GM12878 (cell line): Measurements from ENCODE around the gene RXFP1.

Source experiments
- BHLHE40 ChIP-seq, 2 experiments: fragments of 450-650 bp in 1 of 2; IDR thresholded peaks; 2 replicates each; pipeline ENCODE4 v1.6.1; 2011 to 2017; ENCODE audit warnings: low read depth in 2 of 2, borderline replicate concordance in 1 of 2, improper control_type of control experiment in 1 of 2, low read length in 1 of 2, mild to moderate bottlenecking in 1 of 2
- BMI1 ChIP-seq: fragments of 450-650 bp; IDR thresholded peaks from 2 replicates; pipeline ENCODE4 v1.6.1; 2016; ENCODE audit warnings: mild to moderate bottlenecking, moderate library complexity, borderline replicate concordance
- BRCA1 ChIP-seq: IDR thresholded peaks from 2 replicates; pipeline ENCODE4 v1.6.1; 2011; ENCODE audit warnings: low read depth, low read length, improper control_type of control experiment
- CTCF ChIP-seq, 3 experiments: IDR thresholded peaks in 2 of 3; conservative IDR thresholded peaks in 1 of 3; 2 replicates each; pipeline ENCODE4 v1.5.1; 2011; ENCODE audit warnings: low read depth in 3 of 3, low read length in 3 of 3, mild to moderate bottlenecking in 3 of 3, control low read depth in 2 of 3, moderate library complexity in 2 of 3, inconsistent platforms in 1 of 3, mixed read lengths in 1 of 3; ENCODE audit not compliant: control insufficient read depth in 2 of 3, insufficient read depth in 1 of 3; ENCODE audit errors: extremely low read depth in 1 of 3
- CUX1 ChIP-seq: IDR thresholded peaks from 2 replicates; pipeline ENCODE4 v1.6.1; 2012; ENCODE audit warnings: improper control_type of control experiment, low read depth, low read length; ENCODE audit not compliant: insufficient replicate concordance
- ELK1 ChIP-seq: IDR thresholded peaks from 2 replicates; pipeline ENCODE4 v1.6.1; 2012; ENCODE audit warnings: low read depth, low read length, improper control_type of control experiment
- EP300 ChIP-seq, 2 experiments: fragments of 150-350 bp in 1 of 2; IDR thresholded peaks; 2 replicates each; pipeline ENCODE4 v1.6.1; 2011 to 2012; ENCODE audit warnings: low read depth in 2 of 2, low read length in 2 of 2, borderline replicate concordance in 1 of 2, improper control_type of control experiment in 1 of 2, inconsistent platforms in 1 of 2; ENCODE audit not compliant: control insufficient read depth in 1 of 2
- ETV6 ChIP-seq, 2 experiments: fragments of 450-650 bp in 1 of 2; IDR thresholded peaks in 1 of 2; conservative IDR thresholded peaks in 1 of 2; 2 replicates each; pipeline ENCODE4 v1.6.1; 2014; ENCODE audit warnings: antibody characterized with exemption in 1 of 2, borderline replicate concordance in 1 of 2, low read depth in 1 of 2, mild to moderate bottlenecking in 1 of 2, moderate library complexity in 1 of 2
- EZH2 ChIP-seq: IDR thresholded peaks from 2 replicates; pipeline ENCODE4 v1.6.1; 2012; ENCODE audit warnings: low read depth, mild to moderate bottlenecking, control low read depth, inconsistent platforms, low read length, borderline replicate concordance; ENCODE audit not compliant: control insufficient read depth
- POLR2A ChIP-seq: IDR thresholded peaks from 2 replicates; pipeline ENCODE4 v1.6.1; 2011; ENCODE audit warnings: low read depth, mild to moderate bottlenecking, low read length
- POLR2AphosphoS5 ChIP-seq: IDR thresholded peaks from 2 replicates; pipeline ENCODE4 v1.6.1; 2011; ENCODE audit warnings: mild to moderate bottlenecking, low read length, inconsistent platforms
- TARDBP ChIP-seq: IDR thresholded peaks from 2 replicates; pipeline ENCODE4 v1.6.1; 2016; ENCODE audit warnings: borderline replicate concordance
- ZBTB40 ChIP-seq: fragments of 450-650 bp; IDR thresholded peaks from 2 replicates; pipeline ENCODE4 v1.6.1; 2016; ENCODE audit warnings: mild to moderate bottlenecking, moderate library complexity, borderline replicate concordance

- TF ChIP-seq BHLHE40 (IDR thresholded peaks at IDR 0.05; ENCODE audit: borderline replicate concordance in 1 of 2, low read depth in 2 of 2, low read length in 1 of 2) (no peak), BMI1 (no peak), TARDBP (no peak), EP300 (IDR thresholded peaks at IDR 0.05; ENCODE audit: borderline replicate concordance in 1 of 2, control insufficient read depth in 1 of 2, low read depth in 2 of 2, low read length in 2 of 2) (no peak), POLR2A (no peak), POLR2AphosphoS5 (no peak), CTCF (IDR thresholded peaks at IDR 0.05 in 2 of 3, conservative IDR thresholded peaks at IDR 0.05 in 1 of 3; ENCODE audit: control insufficient read depth in 2 of 3, extremely low read depth in 1 of 3, insufficient read depth in 1 of 3, low read depth in 3 of 3, low read length in 3 of 3) (no peak), EZH2 (no peak), BRCA1 (no peak), ZBTB40 (no peak), ETV6 (conservative IDR thresholded peaks at IDR 0.05 in 1 of 2, IDR thresholded peaks at IDR 0.05 in 1 of 2; ENCODE audit: borderline replicate concordance in 1 of 2, low read depth in 1 of 2) (no peak), CUX1 (no peak), ELK1 (no peak)
These were observed 19.8 kb downstream of the RXFP1 start for GRCh38 chr4:158541506-158541905.
